Parathyroid adenoma (tissue), 2 donors: ENCODE data around the gene EFNA5.

Experiments used
- H2AFZ ChIP-seq: fragments of 300-600 bp; sonication (generic); one replicate; pipeline ENCODE4 v1.7.0; 2017; ENCODE audit warnings: antibody characterized with exemption, mild to moderate bottlenecking
- H3K27ac ChIP-seq: fragments of 300-600 bp; sonication (generic); one replicate; pipeline ENCODE4 v1.7.0; 2017
- H3K27me3 ChIP-seq: fragments of 300-600 bp; sonication (generic); one replicate; pipeline ENCODE4 v1.7.0; 2017; ENCODE audit warnings: low read length; ENCODE audit not compliant: control insufficient read depth, insufficient read depth
- H3K36me3 ChIP-seq: fragments of 300-600 bp; sonication (generic); one replicate; pipeline ENCODE4 v1.7.0; 2017; ENCODE audit warnings: low read length; ENCODE audit not compliant: control insufficient read depth, insufficient read depth
- H3K4me1 ChIP-seq: fragments of 300-600 bp; sonication (generic); one replicate; pipeline ENCODE4 v1.7.0; 2017; ENCODE audit warnings: control low read depth
- H3K4me2 ChIP-seq: fragments of 300-600 bp; sonication (generic); one replicate; pipeline ENCODE4 v1.7.0; 2017; ENCODE audit warnings: low read length
- H3K4me3 ChIP-seq: fragments of 300-600 bp; sonication (generic); one replicate; pipeline ENCODE4 v1.7.0; 2017; ENCODE audit warnings: low read depth, low read length
- H3K79me2 ChIP-seq: fragments of 300-600 bp; sonication (generic); one replicate; pipeline ENCODE4 v1.7.0; 2017; ENCODE audit warnings: control low read depth
- H3K9ac ChIP-seq: fragments of 300-600 bp; sonication (generic); one replicate; pipeline ENCODE4 v1.7.0; 2017; ENCODE audit warnings: mild to moderate bottlenecking
- H3K9me3 ChIP-seq: fragments of 300-600 bp; sonication (generic); one replicate; pipeline ENCODE4 v1.7.0; 2017; ENCODE audit warnings: low read length; ENCODE audit not compliant: control insufficient read depth
- CTCF ChIP-seq: fragments of 300-600 bp; sonication (generic); IDR thresholded peaks from one replicate; pipeline ENCODE4 v1.7.0; 2017; ENCODE audit warnings: antibody characterized with exemption, mild to moderate bottlenecking
- donor health status: primary hyperparathyroidism.

EFNA5 gene

GRCh38 chr5:107373549-107374263 is 297.0 kb downstream of the EFNA5 start:
- Histone ChIP-seq H3K27ac (no peak overlapping the region), H3K4me2 (no peak overlapping the region), H3K4me3 (no peak overlapping the region), H3K9ac (no peak overlapping the region), H3K79me2 (no peaks in the 10 kb centered on the region), H3K27me3 (no peaks in the 10 kb centered on the region), H3K4me1 (peaks cover 5% of the 10 kb centered on the region), H3K9me3 (no peaks in the 10 kb centered on the region), H2AFZ (no peak overlapping the region), H3K36me3 (no peaks in the 10 kb centered on the region)
- no peak for TF ChIP-seq CTCF

- H3K4me1 ChIP-seq: peaks cover 5% of the 10 kb centered on the region
- H3K9me3 ChIP-seq: no peaks in the 10 kb centered on the region
- H3K4me3 ChIP-seq: no peak overlapping the region
- H3K79me2 ChIP-seq: no peaks in the 10 kb centered on the region
- no peak for TF ChIP-seq CTCF
- H3K36me3 ChIP-seq: no peaks in the 10 kb centered on the region
- peak overlapping the region; percentile 48 for H2AFZ ChIP-seq
- H3K9ac ChIP-seq: no peak overlapping the region
- H3K27me3 ChIP-seq: no peaks in the 10 kb centered on the region
- H3K4me2 ChIP-seq: no peak overlapping the region
- no peak overlapping the region for H3K27ac ChIP-seq
Observed at GRCh38 chr5:107372723-107373450, 297.9 kb downstream of the EFNA5 start.

- H3K36me3 ChIP-seq: no peaks in the 10 kb centered on the region
- no peak for TF ChIP-seq CTCF
- no peak overlapping the region for H3K4me3 ChIP-seq
- H3K27ac ChIP-seq: no peak overlapping the region
- no peak overlapping the region for H3K4me2 ChIP-seq
- no peak overlapping the region for H3K9ac ChIP-seq
- H3K9me3 ChIP-seq: no peaks in the 10 kb centered on the region
- H3K79me2 ChIP-seq: no peaks in the 10 kb centered on the region
- H2AFZ ChIP-seq: no peak overlapping the region
- peaks cover 5% of the 10 kb centered on the region for H3K4me1 ChIP-seq
- no peaks in the 10 kb centered on the region for H3K27me3 ChIP-seq
Observed at GRCh38 chr5:107370396-107370968, 300.3 kb downstream of the EFNA5 start.

GRCh38 chr5:107369622-107370021 is 301.1 kb downstream of the EFNA5 start:
- Histone ChIP-seq H3K9ac (no peak overlapping the region), H3K36me3 (no peaks in the 10 kb centered on the region), H3K9me3 (no peaks in the 10 kb centered on the region), H3K4me3 (no peak overlapping the region), H2AFZ (no peak overlapping the region), H3K27me3 (no peaks in the 10 kb centered on the region), H3K79me2 (no peaks in the 10 kb centered on the region), H3K4me2 (no peak overlapping the region), H3K4me1 (peaks cover 2% of the 10 kb centered on the region), H3K27ac (no peak overlapping the region)
- TF ChIP-seq CTCF: no peak
